ENCODE data around the gene ROBO3.

DNA sequence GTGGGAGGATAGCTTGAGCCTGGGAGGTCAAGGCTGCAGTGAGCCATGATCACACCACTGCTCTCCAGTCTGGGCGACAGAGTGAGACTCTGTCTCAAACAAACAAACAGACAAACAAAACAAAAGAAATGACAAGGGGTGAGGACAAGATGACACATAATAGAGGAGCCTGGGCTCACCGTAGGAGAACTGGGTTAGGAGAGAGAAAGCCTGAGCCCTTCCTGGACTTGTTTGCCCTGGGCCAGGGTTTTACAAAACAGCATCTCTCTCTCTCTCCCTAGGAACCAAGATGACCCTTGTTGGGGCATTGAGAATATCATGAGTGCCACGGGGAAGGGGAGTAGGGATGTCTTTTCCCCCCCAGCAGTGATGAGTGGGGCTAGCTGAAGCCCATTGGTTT lies 15.7 kb downstream of the ROBO3 start:
- TF ChIP-seq, protein P1, sequence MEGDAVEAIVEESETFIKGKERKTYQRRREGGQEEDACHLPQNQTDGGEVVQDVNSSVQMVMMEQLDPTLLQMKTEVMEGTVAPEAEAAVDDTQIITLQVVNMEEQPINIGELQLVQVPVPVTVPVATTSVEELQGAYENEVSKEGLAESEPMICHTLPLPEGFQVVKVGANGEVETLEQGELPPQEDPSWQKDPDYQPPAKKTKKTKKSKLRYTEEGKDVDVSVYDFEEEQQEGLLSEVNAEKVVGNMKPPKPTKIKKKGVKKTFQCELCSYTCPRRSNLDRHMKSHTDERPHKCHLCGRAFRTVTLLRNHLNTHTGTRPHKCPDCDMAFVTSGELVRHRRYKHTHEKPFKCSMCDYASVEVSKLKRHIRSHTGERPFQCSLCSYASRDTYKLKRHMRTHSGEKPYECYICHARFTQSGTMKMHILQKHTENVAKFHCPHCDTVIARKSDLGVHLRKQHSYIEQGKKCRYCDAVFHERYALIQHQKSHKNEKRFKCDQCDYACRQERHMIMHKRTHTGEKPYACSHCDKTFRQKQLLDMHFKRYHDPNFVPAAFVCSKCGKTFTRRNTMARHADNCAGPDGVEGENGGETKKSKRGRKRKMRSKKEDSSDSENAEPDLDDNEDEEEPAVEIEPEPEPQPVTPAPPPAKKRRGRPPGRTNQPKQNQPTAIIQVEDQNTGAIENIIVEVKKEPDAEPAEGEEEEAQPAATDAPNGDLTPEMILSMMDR (IDR thresholded peaks at IDR 0.05), result no peak
- TF ChIP-seq ZNF396 (CRISPR knock-in tag; IDR thresholded peaks at IDR 0.05; ENCODE audit: borderline replicate concordance) (no peak), ZNF121 (CRISPR knock-in tag; IDR thresholded peaks at IDR 0.05) (no peak), ZBTB21 (CRISPR knock-in tag; IDR thresholded peaks at IDR 0.05; ENCODE audit: borderline replicate concordance) (no peak), CBFB (CRISPR knock-in tag; IDR thresholded peaks at IDR 0.05; ENCODE audit: low read depth) (no peak), JUN (CRISPR knock-in tag; IDR thresholded peaks at IDR 0.05) (no peak), ZNF232 (CRISPR knock-in tag; IDR thresholded peaks at IDR 0.05) (no peak)
- TF ChIP-seq, protein P2, sequence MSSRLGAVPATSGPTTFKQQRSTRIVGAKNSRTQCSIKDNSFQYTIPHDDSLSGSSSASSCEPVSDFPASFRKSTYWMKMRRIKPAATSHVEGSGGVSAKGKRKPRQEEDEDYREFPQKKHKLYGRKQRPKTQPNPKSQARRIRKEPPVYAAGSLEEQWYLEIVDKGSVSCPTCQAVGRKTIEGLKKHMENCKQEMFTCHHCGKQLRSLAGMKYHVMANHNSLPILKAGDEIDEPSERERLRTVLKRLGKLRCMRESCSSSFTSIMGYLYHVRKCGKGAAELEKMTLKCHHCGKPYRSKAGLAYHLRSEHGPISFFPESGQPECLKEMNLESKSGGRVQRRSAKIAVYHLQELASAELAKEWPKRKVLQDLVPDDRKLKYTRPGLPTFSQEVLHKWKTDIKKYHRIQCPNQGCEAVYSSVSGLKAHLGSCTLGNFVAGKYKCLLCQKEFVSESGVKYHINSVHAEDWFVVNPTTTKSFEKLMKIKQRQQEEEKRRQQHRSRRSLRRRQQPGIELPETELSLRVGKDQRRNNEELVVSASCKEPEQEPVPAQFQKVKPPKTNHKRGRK (CRISPR knock-in tag; IDR thresholded peaks at IDR 0.05; ENCODE audit: borderline replicate concordance), result no peak
- TF ChIP-seq, protein P3, sequence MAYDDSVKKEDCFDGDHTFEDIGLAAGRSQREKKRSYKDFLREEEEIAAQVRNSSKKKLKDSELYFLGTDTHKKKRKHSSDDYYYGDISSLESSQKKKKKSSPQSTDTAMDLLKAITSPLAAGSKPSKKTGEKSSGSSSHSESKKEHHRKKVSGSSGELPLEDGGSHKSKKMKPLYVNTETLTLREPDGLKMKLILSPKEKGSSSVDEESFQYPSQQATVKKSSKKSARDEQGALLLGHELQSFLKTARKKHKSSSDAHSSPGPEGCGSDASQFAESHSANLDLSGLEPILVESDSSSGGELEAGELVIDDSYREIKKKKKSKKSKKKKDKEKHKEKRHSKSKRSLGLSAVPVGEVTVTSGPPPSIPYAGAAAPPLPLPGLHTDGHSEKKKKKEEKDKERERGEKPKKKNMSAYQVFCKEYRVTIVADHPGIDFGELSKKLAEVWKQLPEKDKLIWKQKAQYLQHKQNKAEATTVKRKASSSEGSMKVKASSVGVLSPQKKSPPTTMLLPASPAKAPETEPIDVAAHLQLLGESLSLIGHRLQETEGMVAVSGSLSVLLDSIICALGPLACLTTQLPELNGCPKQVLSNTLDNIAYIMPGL (CRISPR knock-in tag; IDR thresholded peaks at IDR 0.05), result no peak
- TF ChIP-seq, protein P4, sequence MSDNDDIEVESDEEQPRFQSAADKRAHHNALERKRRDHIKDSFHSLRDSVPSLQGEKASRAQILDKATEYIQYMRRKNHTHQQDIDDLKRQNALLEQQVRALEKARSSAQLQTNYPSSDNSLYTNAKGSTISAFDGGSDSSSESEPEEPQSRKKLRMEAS (CRISPR knock-in tag; IDR thresholded peaks at IDR 0.05), result no peak
- TF ChIP-seq, protein P5, sequence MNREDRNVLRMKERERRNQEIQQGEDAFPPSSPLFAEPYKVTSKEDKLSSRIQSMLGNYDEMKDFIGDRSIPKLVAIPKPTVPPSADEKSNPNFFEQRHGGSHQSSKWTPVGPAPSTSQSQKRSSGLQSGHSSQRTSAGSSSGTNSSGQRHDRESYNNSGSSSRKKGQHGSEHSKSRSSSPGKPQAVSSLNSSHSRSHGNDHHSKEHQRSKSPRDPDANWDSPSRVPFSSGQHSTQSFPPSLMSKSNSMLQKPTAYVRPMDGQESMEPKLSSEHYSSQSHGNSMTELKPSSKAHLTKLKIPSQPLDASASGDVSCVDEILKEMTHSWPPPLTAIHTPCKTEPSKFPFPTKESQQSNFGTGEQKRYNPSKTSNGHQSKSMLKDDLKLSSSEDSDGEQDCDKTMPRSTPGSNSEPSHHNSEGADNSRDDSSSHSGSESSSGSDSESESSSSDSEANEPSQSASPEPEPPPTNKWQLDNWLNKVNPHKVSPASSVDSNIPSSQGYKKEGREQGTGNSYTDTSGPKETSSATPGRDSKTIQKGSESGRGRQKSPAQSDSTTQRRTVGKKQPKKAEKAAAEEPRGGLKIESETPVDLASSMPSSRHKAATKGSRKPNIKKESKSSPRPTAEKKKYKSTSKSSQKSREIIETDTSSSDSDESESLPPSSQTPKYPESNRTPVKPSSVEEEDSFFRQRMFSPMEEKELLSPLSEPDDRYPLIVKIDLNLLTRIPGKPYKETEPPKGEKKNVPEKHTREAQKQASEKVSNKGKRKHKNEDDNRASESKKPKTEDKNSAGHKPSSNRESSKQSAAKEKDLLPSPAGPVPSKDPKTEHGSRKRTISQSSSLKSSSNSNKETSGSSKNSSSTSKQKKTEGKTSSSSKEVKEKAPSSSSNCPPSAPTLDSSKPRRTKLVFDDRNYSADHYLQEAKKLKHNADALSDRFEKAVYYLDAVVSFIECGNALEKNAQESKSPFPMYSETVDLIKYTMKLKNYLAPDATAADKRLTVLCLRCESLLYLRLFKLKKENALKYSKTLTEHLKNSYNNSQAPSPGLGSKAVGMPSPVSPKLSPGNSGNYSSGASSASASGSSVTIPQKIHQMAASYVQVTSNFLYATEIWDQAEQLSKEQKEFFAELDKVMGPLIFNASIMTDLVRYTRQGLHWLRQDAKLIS (CRISPR knock-in tag; IDR thresholded peaks at IDR 0.05; ENCODE audit: borderline replicate concordance), result no peak
- TF ChIP-seq, protein P6, sequence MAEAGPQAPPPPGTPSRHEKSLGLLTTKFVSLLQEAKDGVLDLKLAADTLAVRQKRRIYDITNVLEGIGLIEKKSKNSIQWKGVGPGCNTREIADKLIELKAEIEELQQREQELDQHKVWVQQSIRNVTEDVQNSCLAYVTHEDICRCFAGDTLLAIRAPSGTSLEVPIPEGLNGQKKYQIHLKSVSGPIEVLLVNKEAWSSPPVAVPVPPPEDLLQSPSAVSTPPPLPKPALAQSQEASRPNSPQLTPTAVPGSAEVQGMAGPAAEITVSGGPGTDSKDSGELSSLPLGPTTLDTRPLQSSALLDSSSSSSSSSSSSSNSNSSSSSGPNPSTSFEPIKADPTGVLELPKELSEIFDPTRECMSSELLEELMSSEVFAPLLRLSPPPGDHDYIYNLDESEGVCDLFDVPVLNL (CRISPR knock-in tag; IDR thresholded peaks at IDR 0.05; ENCODE audit: borderline replicate concordance, low read depth), result no peak

Data from WTC11 (cell line).